ENCODE results near the gene SCN1A. TPM values are rescaled to one million over a fixed set of nuclear protein-coding genes. Genes with fewer than 3 reads are reported as not detected.

Gene SCN1A
- total and polyA plus RNA-seq, 2 of the 13 experiments (the other 11 are each of a cell fraction or from before 2014, with no cell fraction given), result 19.9 to 39.4 TPM

DNA sequence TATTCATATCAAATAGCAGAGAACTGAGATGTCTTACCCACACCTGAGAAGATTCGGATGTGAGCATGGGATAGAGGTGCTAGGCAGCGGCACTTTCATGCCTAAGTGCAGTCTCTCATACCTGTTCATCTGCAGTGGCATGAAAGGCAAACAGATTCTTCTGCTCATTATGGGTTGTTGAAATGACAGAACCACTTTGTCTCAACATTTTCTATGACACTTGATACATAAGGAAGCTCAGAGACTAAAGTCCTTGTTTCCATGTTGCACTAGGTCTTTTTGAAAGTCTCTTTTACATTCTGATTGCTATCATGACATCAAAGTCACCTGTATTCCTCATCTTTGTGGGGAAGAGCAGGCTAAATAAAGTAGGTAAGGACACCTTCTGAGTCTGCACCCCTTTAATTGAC is 8.0 kb upstream of the SCN1A start:
- intact Hi-C loops (cut with micrococcal nuclease; ENCODE audit: unreplicated experiment), result loop anchor here (1.0 to 2.0 kb wide), 2 partner anchors 18 to 237 kb away; no protein-coding TSS in a partner anchor
- peak; percentile 58 for FAIRE-seq
- H3K27ac ChIP-seq (ENCODE audit: extremely low read length, insufficient read depth, low read length), result peak overlapping the region; percentile 97
- H4K20me1 ChIP-seq (ENCODE audit: insufficient read depth, low read length), result no peaks in the 10 kb centered on the region
- H3K27me3 ChIP-seq (ENCODE audit: control insufficient read depth in 1 of 2, insufficient read depth in 2 of 2, low read length in 2 of 2), result no peaks in the 10 kb centered on the region
- ChIA-PET CTCF (ENCODE audit: low intra/inter-chr PET ratio, low total read pairs) (interaction anchor here (1.5 kb wide), 1 partner anchor 21 kb away, joined by 4 read pairs; no protein-coding TSS in a partner anchor), POLR2A (interaction anchor here (0.8 to 5.7 kb wide), 13 partner anchors 9 to 240 kb away, joined by 3 to 198 read pairs (median 15); partner anchors contain the start of genes SCN1A, SCN9A and TTC21B)
- H3K9ac ChIP-seq (ENCODE audit: insufficient read depth, low read depth, low read length), result peak overlapping the region; percentile 79
- peak overlapping the region in 2 of 3 experiments; percentile 28 to 42; a peak in 2 of 6 replicates for H3K4me3 ChIP-seq (replicated peaks in 1 of 3; ENCODE audit: insufficient read depth in 1 of 3, low read depth in 2 of 3, low read length in 3 of 3)
- H3K4me2 ChIP-seq (ENCODE audit: low read depth, low read length), result peak overlapping the region; percentile 74
- no peak overlapping the region for H2AFZ ChIP-seq (ENCODE audit: low read length)
- no peaks in the 10 kb centered on the region for H3K36me3 ChIP-seq (replicated peaks in 1 of 2; ENCODE audit: control insufficient read depth in 1 of 2, insufficient read depth in 2 of 2, low read length in 2 of 2)
- in situ Hi-C loops (cut with HindIII; ENCODE audit: extremely low pct_ligation_motif_present, low pct_unique_long_range_greater_than_20kb), result no loop called here
- H3K4me1 ChIP-seq (ENCODE audit: insufficient read depth, low read length), result peaks cover 94% of the 10 kb centered on the region
- DNase-seq (ENCODE audit: low spot score), result peak; percentile 96
- no peaks in the 10 kb centered on the region for H3K79me2 ChIP-seq (ENCODE audit: insufficient read depth, low read length)
- peak; percentile 51 for ATAC-seq
- BruUV-seq (replicated peaks), result no TSS peak
- 13% methylated on average over 2 of the region's 2 CpGs for WGBS (ENCODE audit: low lambda C conversion rate)
- H3K9me3 ChIP-seq (ENCODE audit: low read length), result peaks cover 4% of the 10 kb centered on the region; the same call in 1 of the 2 replicates
- peak; percentile 81 for TF ChIP-seq SOX5 (CRISPR knock-in tag; IDR thresholded peaks at IDR 0.05; ENCODE audit: borderline replicate concordance)
- TF ChIP-seq, protein P1, sequence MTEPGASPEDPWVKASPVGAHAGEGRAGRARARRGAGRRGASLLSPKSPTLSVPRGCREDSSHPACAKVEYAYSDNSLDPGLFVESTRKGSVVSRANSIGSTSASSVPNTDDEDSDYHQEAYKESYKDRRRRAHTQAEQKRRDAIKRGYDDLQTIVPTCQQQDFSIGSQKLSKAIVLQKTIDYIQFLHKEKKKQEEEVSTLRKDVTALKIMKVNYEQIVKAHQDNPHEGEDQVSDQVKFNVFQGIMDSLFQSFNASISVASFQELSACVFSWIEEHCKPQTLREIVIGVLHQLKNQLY (CRISPR knock-in tag; IDR thresholded peaks at IDR 0.05), result peak; percentile 61; the same call in 1 of the 2 replicates
- TF ChIP-seq NCOA1 (CRISPR knock-in tag; IDR thresholded peaks at IDR 0.05), result no peak
- TF ChIP-seq ZNF614 (CRISPR knock-in tag; IDR thresholded peaks at IDR 0.05; ENCODE audit: borderline replicate concordance), result peak; percentile 58
- TF ChIP-seq TBX3 (IDR thresholded peaks at IDR 0.05; ENCODE audit: borderline replicate concordance), result peak; percentile 18; the same call in 1 of the 2 replicates
- TF ChIP-seq, protein P2, sequence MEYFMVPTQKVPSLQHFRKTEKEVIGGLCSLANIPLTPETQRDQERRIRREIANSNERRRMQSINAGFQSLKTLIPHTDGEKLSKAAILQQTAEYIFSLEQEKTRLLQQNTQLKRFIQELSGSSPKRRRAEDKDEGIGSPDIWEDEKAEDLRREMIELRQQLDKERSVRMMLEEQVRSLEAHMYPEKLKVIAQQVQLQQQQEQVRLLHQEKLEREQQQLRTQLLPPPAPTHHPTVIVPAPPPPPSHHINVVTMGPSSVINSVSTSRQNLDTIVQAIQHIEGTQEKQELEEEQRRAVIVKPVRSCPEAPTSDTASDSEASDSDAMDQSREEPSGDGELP (IDR thresholded peaks at IDR 0.05; ENCODE audit: borderline replicate concordance, low read depth), result peak; percentile 12; the same call in 1 of the 2 replicates
- no peak for TF ChIP-seq ZNF501 (CRISPR knock-in tag; IDR thresholded peaks at IDR 0.05)
- TF ChIP-seq MED1 (CRISPR knock-in tag; IDR thresholded peaks at IDR 0.05), result peak; percentile 83; the same call in 1 of the 2 replicates
- 0 out of 2 replicates have a peak, but pooled peaks have one; percentile 32 for TF ChIP-seq HDAC1 (CRISPR knock-in tag; IDR thresholded peaks at IDR 0.05)
- TF ChIP-seq ZBTB21 (CRISPR knock-in tag; IDR thresholded peaks at IDR 0.05), result peak; percentile 15; the same call in 1 of the 2 replicates
- TF ChIP-seq ZNF496 (CRISPR knock-in tag; IDR thresholded peaks at IDR 0.05; ENCODE audit: insufficient replicate concordance), result no peak
- peak; percentile 29; the same call in 1 of the 2 replicates for TF ChIP-seq FOSL2 (CRISPR knock-in tag; IDR thresholded peaks at IDR 0.05)
- TF ChIP-seq HDAC6 (IDR thresholded peaks at IDR 0.05; ENCODE audit: low read depth, low read length), result no peak
- no peak for TF ChIP-seq ZNF577 (CRISPR knock-in tag; IDR thresholded peaks at IDR 0.05; ENCODE audit: borderline replicate concordance, low read depth)
- TF ChIP-seq, protein P3, sequence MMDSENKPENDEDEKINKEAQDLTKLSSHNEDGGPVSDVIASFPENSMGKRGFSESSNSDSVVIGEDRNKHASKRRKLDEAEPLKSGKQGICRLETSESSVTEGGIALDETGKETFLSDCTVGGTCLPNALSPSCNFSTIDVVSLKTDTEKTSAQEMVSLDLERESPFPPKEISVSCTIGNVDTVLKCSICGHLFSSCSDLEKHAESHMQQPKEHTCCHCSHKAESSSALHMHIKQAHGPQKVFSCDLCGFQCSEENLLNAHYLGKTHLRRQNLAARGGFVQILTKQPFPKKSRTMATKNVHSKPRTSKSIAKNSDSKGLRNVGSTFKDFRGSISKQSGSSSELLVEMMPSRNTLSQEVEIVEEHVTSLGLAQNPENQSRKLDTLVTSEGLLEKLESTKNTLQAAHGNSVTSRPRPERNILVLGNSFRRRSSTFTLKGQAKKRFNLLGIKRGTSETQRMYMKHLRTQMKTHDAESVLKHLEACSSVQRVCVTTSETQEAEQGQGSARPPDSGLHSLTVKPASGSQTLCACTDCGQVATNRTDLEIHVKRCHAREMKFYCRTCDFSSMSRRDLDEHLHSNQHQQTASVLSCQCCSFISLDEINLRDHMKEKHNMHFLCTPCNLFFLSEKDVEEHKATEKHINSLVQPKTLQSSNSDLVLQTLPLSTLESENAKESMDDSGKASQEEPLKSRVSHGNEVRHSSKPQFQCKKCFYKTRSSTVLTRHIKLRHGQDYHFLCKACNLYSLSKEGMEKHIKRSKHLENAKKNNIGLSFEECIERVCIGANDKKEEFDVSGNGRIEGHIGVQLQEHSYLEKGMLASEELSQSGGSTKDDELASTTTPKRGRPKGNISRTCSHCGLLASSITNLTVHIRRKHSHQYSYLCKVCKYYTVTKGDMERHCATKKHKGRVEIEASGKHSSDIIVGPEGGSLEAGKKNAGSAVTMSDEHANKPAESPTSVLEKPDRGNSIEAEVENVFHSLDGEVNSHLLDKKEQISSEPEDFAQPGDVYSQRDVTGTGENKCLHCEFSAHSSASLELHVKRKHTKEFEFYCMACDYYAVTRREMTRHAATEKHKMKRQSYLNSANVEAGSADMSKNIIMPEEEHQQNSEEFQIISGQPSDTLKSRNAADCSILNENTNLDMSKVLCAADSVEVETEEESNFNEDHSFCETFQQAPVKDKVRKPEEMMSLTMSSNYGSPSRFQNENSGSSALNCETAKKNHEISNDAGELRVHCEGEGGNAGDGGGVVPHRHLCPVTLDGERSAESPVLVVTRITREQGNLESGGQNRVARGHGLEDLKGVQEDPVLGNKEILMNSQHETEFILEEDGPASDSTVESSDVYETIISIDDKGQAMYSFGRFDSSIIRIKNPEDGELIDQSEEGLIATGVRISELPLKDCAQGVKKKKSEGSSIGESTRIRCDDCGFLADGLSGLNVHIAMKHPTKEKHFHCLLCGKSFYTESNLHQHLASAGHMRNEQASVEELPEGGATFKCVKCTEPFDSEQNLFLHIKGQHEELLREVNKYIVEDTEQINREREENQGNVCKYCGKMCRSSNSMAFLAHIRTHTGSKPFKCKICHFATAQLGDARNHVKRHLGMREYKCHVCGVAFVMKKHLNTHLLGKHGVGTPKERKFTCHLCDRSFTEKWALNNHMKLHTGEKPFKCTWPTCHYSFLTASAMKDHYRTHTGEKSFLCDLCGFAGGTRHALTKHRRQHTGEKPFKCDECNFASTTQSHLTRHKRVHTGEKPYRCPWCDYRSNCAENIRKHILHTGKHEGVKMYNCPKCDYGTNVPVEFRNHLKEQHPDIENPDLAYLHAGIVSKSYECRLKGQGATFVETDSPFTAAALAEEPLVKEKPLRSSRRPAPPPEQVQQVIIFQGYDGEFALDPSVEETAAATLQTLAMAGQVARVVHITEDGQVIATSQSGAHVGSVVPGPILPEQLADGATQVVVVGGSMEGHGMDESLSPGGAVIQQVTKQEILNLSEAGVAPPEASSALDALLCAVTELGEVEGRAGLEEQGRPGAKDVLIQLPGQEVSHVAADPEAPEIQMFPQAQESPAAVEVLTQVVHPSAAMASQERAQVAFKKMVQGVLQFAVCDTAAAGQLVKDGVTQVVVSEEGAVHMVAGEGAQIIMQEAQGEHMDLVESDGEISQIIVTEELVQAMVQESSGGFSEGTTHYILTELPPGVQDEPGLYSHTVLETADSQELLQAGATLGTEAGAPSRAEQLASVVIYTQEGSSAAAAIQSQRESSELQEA (CRISPR knock-in tag; IDR thresholded peaks at IDR 0.05; ENCODE audit: not compliant biosample characterization), result no peak
- no peak for TF ChIP-seq CBX1 (IDR thresholded peaks at IDR 0.05; ENCODE audit: low read depth)
